Glutamatergic neuron (in vitro differentiated cells): ENCODE results near the gene KHDRBS1. TPM values are rescaled to one million over a fixed set of nuclear protein-coding genes. Genes with fewer than 3 reads are reported as not detected.

Experiments used
- DNase-seq: peaks from one replicate; pipeline ENCODE4 v3.0.0; 2022
- H3K27ac Mint-ChIP-seq: one replicate; pipeline ENCODE4 v1.8.0; 2020; ENCODE audit warnings: mild to moderate bottlenecking, mixed read lengths, inconsistent platforms; ENCODE audit not compliant: unreplicated experiment
- H3K27me3 Mint-ChIP-seq: one replicate; pipeline ENCODE4 v1.8.0; 2020; ENCODE audit warnings: mild to moderate bottlenecking, moderate library complexity, mixed read lengths, inconsistent platforms; ENCODE audit not compliant: unreplicated experiment
- H3K36me3 Mint-ChIP-seq: one replicate; pipeline ENCODE4 v1.8.0; 2020; ENCODE audit warnings: mild to moderate bottlenecking, mixed read lengths, inconsistent platforms; ENCODE audit not compliant: unreplicated experiment
- H3K4me1 Mint-ChIP-seq: one replicate; pipeline ENCODE4 v1.8.0; 2020; ENCODE audit warnings: mild to moderate bottlenecking, low read depth, mixed read lengths, inconsistent platforms; ENCODE audit not compliant: unreplicated experiment
- H3K4me3 Mint-ChIP-seq: one replicate; pipeline ENCODE4 v1.8.0; 2020; ENCODE audit warnings: mild to moderate bottlenecking, mixed read lengths, inconsistent platforms; ENCODE audit not compliant: unreplicated experiment
- H3K9me3 Mint-ChIP-seq: one replicate; pipeline ENCODE4 v1.8.0; 2020; ENCODE audit warnings: mild to moderate bottlenecking, moderate library complexity, mixed read lengths, inconsistent platforms; ENCODE audit not compliant: unreplicated experiment
- CTCF ChIP-seq: fragments of 200-600 bp; sonication (generic); IDR thresholded peaks from one replicate; pipeline ENCODE4 v1.5.0; 2021; ENCODE audit not compliant: partially characterized antibody, unreplicated experiment
- total RNA-seq: library from RNA; stranded (reverse); fragmentation: NEBNext Ultra II Directional; extraction: Animal tissue kit (Norgen Biotek cat#: 25700); gene quantifications from one replicate; pipeline ENCODE4 v1.2.1, GENCODE V29; 2021; ENCODE audit not compliant: unreplicated experiment

KHDRBS1 gene
- total RNA-seq, 1 donor from 2014 or later, result 266 TPM

GRCh38 chr1:32066489-32066873, 52.8 kb downstream of the KHDRBS1 start:
- peaks cover 18% of the 10 kb centered on the region for H3K4me1 Mint-ChIP-seq
- no peak for TF ChIP-seq CTCF
- peaks cover 22% of the 10 kb centered on the region for H3K9me3 Mint-ChIP-seq
- peaks cover 8% of the 10 kb centered on the region for H3K27me3 Mint-ChIP-seq
- H3K36me3 Mint-ChIP-seq, result no peaks in the 10 kb centered on the region
- no peak overlapping the region for H3K27ac Mint-ChIP-seq
- DNase-seq, result no peak
- H3K4me3 Mint-ChIP-seq, result no peak overlapping the region

- H3K27me3 Mint-ChIP-seq, result peaks cover 8% of the 10 kb centered on the region
- H3K36me3 Mint-ChIP-seq, result no peaks in the 10 kb centered on the region
- peaks cover 15% of the 10 kb centered on the region for H3K9me3 Mint-ChIP-seq
- H3K27ac Mint-ChIP-seq, result no peak overlapping the region
- no peak for TF ChIP-seq CTCF
- H3K4me1 Mint-ChIP-seq, result peaks cover 12% of the 10 kb centered on the region
- H3K4me3 Mint-ChIP-seq, result no peak overlapping the region
- no peak for DNase-seq
Observed at GRCh38 chr1:32068957-32069588, 55.4 kb downstream of the KHDRBS1 start.

GRCh38 chr1:32071758-32072621, 58.3 kb downstream of the KHDRBS1 start:
- TF ChIP-seq CTCF, result no peak
- no peak for DNase-seq
- H3K9me3 Mint-ChIP-seq, result peaks cover 12% of the 10 kb centered on the region
- H3K27me3 Mint-ChIP-seq, result peaks cover 7% of the 10 kb centered on the region
- peaks cover 17% of the 10 kb centered on the region for H3K4me1 Mint-ChIP-seq
- H3K4me3 Mint-ChIP-seq, result peak overlapping the region; percentile 92
- peaks cover 5% of the 10 kb centered on the region for H3K36me3 Mint-ChIP-seq
- H3K27ac Mint-ChIP-seq, result peak overlapping the region; percentile 100

GRCh38 chr1:32072622-32073298, 59.1 kb downstream of the KHDRBS1 start, which contains the start of gene TMEM39B:
Gene TMEM39B, plus strand, starts transcription at chr1:32072939. Its CDS starts 109 bp downstream, at chr1:32073048.
- Mint-ChIP-seq H3K27ac (peak within 1 kb of the TSS; percentile 100), H3K9me3 (peaks cover 13% of the 10 kb centered on the region), H3K4me3 (peak within 1 kb of the TSS; percentile 92), H3K4me1 (peaks cover 23% of the 10 kb centered on the region), H3K36me3 (peaks cover 5% of the 10 kb centered on the region), H3K27me3 (peaks cover 9% of the 10 kb centered on the region)
- TF ChIP-seq CTCF, result no peak
- DNase-seq, result peak; percentile 94
